OCI-LY3 (cell line): ENCODE results near the gene HOXD13.

ENCODE experiments used
- H2AFZ ChIP-seq: fragments of 200-600, 300-600 bp; shearing (Covaris generic); 2 replicates; pipeline ENCODE4 v1.6.0; 2014; ENCODE audit warnings: antibody characterized with exemption, low read depth, low read length
- H3K27ac ChIP-seq: fragments of 200-600, 300-600 bp; sonication (generic); 2 replicates; pipeline ENCODE4 v1.5.1; 2014; ENCODE audit warnings: mild to moderate bottlenecking, low read length, moderate library complexity, mixed read lengths
- H3K27me3 ChIP-seq: fragments of 200-600, 300-600 bp; sonication (generic); 2 replicates; pipeline ENCODE4 v1.6.1; 2014; ENCODE audit warnings: low read depth, low read length, mixed read lengths
- H3K36me3 ChIP-seq: fragments of 200-600, 300-600 bp; sonication (generic); replicated peaks from 2 replicates; pipeline ENCODE3; 2014; ENCODE audit warnings: low read depth, low read length, mixed read lengths
- H3K4me1 ChIP-seq: fragments of 300-600, 200-600 bp; sonication (generic); 2 replicates; pipeline ENCODE4 v1.6.1; 2014; ENCODE audit warnings: low read length, mixed read lengths
- H3K4me2 ChIP-seq: fragments of 200-600, 300-600 bp; sonication (generic); 2 replicates; pipeline ENCODE4 v1.6.1; 2014; ENCODE audit warnings: low read length, mixed read lengths
- H3K4me3 ChIP-seq: fragments of 300-600, 200-600 bp; sonication (generic); 2 replicates; pipeline ENCODE4 v1.5.1; 2014; ENCODE audit warnings: antibody characterized with exemption, mild to moderate bottlenecking, low read length, moderate library complexity
- H3K79me2 ChIP-seq: fragments of 300-600, 200-600 bp; shearing (Covaris generic); 2 replicates; pipeline ENCODE4 v1.6.1; 2014; ENCODE audit warnings: mild to moderate bottlenecking, low read length, mixed read lengths
- H3K9ac ChIP-seq: fragments of 300-600, 200-600 bp; shearing (Covaris generic); 2 replicates; pipeline ENCODE4 v1.6.0; 2014; ENCODE audit warnings: mild to moderate bottlenecking, low read length, moderate library complexity
- H3K9me3 ChIP-seq: fragments of 200-600, 300-600 bp; shearing (Covaris generic); 2 replicates; pipeline ENCODE4 v1.6.1; 2014; ENCODE audit warnings: low read length, mixed read lengths; ENCODE audit not compliant: insufficient read depth
- H4K20me1 ChIP-seq: fragments of 200-600, 300-600 bp; sonication (generic); 2 replicates; pipeline ENCODE4 v1.6.1; 2016; ENCODE audit warnings: low read length, mixed read lengths; ENCODE audit not compliant: insufficient read depth
- EZH2phosphoT487 ChIP-seq: fragments of 200-600 bp; shearing (Covaris generic); IDR thresholded peaks from 2 replicates; pipeline ENCODE4 v1.6.1; 2018; ENCODE audit warnings: antibody characterized with exemption, mixed run types, low read depth
- TF ChIP-seq, protein P1 (sequence below): fragments of 200-600, 300-600 bp; sonication (generic); IDR thresholded peaks from 2 replicates; pipeline ENCODE4 v1.5.1; 2014; ENCODE audit warnings: antibody characterized with exemption, low read length, low read depth

HOXD13 gene

DNA sequence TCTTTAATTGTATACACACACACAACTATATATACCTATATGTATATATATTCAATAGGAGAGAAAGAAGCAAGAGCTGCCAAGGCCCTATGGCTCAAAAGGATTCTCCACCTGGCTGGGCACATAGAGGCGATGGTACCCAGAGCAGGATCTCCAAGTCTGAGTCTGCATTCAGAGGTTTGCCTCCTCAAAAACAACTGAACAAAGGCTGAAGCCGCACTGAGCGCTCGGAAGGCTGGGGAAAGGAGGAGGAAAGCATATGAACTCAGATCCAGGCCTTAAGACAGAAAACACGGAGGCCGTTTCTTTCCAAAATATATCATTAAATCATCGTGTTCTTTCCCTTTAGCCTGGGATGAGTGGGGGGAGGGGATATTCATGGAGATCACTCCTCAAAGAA is 10.7 kb downstream of the HOXD13 start:
- no peaks in the 10 kb centered on the region for H3K36me3 ChIP-seq
- H3K9me3 ChIP-seq, result no peaks in the 10 kb centered on the region
- no peak overlapping the region for H2AFZ ChIP-seq
- H4K20me1 ChIP-seq, result no peaks in the 10 kb centered on the region
- no peak overlapping the region for H3K9ac ChIP-seq
- no peaks in the 10 kb centered on the region for H3K79me2 ChIP-seq
- no peaks in the 10 kb centered on the region for H3K27me3 ChIP-seq
- H3K4me2 ChIP-seq, result no peak overlapping the region
- H3K4me3 ChIP-seq, result no peak overlapping the region
- H3K27ac ChIP-seq, result no peak overlapping the region
- no peak for TF ChIP-seq EZH2phosphoT487
- TF ChIP-seq, protein P1, sequence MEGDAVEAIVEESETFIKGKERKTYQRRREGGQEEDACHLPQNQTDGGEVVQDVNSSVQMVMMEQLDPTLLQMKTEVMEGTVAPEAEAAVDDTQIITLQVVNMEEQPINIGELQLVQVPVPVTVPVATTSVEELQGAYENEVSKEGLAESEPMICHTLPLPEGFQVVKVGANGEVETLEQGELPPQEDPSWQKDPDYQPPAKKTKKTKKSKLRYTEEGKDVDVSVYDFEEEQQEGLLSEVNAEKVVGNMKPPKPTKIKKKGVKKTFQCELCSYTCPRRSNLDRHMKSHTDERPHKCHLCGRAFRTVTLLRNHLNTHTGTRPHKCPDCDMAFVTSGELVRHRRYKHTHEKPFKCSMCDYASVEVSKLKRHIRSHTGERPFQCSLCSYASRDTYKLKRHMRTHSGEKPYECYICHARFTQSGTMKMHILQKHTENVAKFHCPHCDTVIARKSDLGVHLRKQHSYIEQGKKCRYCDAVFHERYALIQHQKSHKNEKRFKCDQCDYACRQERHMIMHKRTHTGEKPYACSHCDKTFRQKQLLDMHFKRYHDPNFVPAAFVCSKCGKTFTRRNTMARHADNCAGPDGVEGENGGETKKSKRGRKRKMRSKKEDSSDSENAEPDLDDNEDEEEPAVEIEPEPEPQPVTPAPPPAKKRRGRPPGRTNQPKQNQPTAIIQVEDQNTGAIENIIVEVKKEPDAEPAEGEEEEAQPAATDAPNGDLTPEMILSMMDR, result no peak
- peaks cover 13% of the 10 kb centered on the region for H3K4me1 ChIP-seq

DNA sequence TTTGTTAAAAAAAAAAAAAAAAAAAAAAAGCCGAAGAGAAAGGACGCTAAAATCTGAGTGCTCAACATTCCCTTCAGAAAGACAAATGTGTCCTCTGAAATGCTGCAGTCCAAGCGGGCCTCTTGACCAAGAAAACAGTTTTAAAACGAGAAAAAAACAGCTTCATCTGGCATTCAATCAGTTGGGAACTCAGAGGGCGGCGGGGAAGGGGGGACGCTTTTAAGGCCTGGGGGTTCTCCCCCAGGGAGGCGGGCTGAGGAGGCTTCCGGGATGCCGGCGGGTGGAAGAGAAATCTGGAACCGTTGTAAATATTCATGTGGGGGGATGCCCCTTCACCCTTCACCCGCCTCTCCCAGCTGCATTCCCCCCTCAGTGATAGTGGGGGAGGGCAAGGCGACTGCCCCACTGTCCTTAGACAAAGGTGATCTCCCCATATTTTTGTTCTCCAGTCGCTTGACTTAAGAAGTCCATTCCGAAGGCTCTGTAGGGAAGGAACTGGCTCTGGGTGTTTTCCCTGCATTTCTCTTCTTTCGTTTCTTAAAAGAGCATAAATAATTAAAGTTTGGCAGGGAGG is 11.3 kb downstream of the HOXD13 start:
- no peaks in the 10 kb centered on the region for H3K79me2 ChIP-seq
- H3K36me3 ChIP-seq, result no peaks in the 10 kb centered on the region
- peaks cover 13% of the 10 kb centered on the region for H3K4me1 ChIP-seq
- H3K9ac ChIP-seq, result no peak overlapping the region
- H3K27ac ChIP-seq, result no peak overlapping the region
- no peaks in the 10 kb centered on the region for H3K9me3 ChIP-seq
- peak overlapping the region; percentile 11; the same call in 1 of the 2 replicates for H3K4me2 ChIP-seq
- no peak for TF ChIP-seq EZH2phosphoT487
- TF ChIP-seq, protein P1, result no peak
- no peaks in the 10 kb centered on the region for H3K27me3 ChIP-seq
- H2AFZ ChIP-seq, result no peak overlapping the region
- no peak overlapping the region for H3K4me3 ChIP-seq
- H4K20me1 ChIP-seq, result no peaks in the 10 kb centered on the region

DNA sequence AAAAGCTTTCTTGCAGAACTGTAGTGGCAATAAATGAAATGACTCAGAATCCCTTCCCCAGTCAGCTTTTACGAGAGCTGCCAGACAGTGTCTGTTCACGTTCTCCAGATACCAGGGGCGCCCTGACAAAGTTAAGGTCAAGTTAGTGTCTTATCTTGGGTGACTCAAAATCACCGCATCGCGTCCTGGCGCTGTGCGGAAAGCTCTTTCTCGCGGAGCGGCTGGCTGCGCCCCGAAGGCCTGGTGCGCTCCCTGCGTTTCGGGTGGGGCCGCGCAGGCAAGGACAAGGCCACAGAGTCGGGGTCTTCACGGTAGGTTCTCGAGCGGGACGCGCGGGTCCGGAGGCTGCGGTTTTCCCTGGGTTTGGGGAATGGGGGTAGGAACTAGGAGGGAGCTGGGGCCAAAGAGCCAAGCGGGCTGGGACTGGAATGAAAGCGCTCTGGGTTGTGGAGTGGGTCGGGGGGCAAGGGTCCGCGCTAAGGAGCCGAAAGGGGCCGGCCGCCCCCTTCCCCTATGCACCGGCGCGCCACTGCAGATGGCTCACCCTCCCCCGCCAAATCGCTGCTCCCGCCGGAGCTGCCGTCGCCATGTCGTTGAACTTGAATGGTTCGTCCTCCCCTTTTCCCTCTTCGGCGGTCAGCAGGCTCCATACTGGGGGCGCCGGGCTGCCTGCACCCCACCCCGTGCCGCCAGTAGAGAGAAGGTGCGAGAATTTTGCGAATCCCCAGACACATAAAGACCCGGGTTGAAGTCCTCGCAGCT is 12.0 kb downstream of the HOXD13 start:
- Histone ChIP-seq H4K20me1 (no peaks in the 10 kb centered on the region), H3K36me3 (no peaks in the 10 kb centered on the region), H3K4me3 (no peak overlapping the region), H2AFZ (no peak overlapping the region), H3K9ac (no peak overlapping the region), H3K27me3 (no peaks in the 10 kb centered on the region), H3K4me1 (peaks cover 14% of the 10 kb centered on the region), H3K79me2 (no peaks in the 10 kb centered on the region), H3K4me2 (peak overlapping the region; percentile 11; the same call in 1 of the 2 replicates), H3K9me3 (no peaks in the 10 kb centered on the region), H3K27ac (peak overlapping the region; percentile 37; the same call in 1 of the 2 replicates)
- TF ChIP-seq, protein P1, result no peak
- no peak for TF ChIP-seq EZH2phosphoT487

DNA sequence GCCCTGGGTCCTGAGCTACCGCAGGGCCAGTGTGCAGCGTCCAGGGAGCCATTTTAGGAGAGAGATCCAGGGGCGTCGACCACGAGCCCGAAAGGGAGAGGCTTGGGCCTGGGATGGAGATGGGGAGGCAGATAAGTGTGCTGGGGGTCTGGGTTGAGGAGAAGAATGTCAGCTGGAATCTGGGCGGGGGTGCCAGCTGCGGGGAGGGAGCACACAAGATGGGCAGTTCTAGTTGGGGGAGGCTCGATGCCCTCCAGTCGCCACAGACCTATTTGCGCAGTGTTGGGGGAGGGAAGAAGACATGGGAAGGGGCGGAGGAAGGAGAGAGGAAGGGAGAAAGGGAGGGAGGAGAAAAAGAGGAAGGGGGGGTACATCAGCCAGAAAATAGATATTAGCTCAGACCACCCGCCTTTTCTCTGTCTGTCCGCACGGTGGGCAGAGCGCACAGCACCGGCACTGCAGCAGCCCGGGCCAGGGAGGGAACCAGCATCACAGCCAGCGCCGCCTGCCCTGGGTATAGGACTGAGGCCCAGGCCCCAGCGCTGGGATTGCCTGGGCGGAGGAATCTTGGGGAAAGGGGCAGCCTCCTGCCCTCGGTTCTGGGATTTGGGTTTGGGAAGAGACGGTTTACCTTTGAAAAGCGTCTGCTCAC is 12.7 kb downstream of the HOXD13 start:
- no peaks in the 10 kb centered on the region for H3K79me2 ChIP-seq
- H3K27ac ChIP-seq, result no peak overlapping the region
- no peak overlapping the region for H2AFZ ChIP-seq
- H3K27me3 ChIP-seq, result no peaks in the 10 kb centered on the region
- H3K9ac ChIP-seq, result no peak overlapping the region
- H4K20me1 ChIP-seq, result no peaks in the 10 kb centered on the region
- no peaks in the 10 kb centered on the region for H3K9me3 ChIP-seq
- TF ChIP-seq, protein P1, result no peak
- TF ChIP-seq EZH2phosphoT487, result no peak
- H3K36me3 ChIP-seq, result no peaks in the 10 kb centered on the region
- no peak overlapping the region for H3K4me2 ChIP-seq
- H3K4me1 ChIP-seq, result peaks cover 21% of the 10 kb centered on the region
- no peak overlapping the region for H3K4me3 ChIP-seq
